HG02852 (cell line): ENCODE results near the gene C20orf144.
"Not testable (repeated sequence)": the region's sequence is repeated elsewhere in the genome, so short reads cannot be mapped to it uniquely, and the experiment has no call there.

Experiments used
- ATAC-seq: cut with Tn5 transposase; IDR thresholded peaks from one replicate; pipeline ENCODE4 v1.9.1; 2021; ENCODE audit warnings: mild to moderate bottlenecking, moderate library complexity; ENCODE audit not compliant: unreplicated experiment

The C20orf144 gene

DNA sequence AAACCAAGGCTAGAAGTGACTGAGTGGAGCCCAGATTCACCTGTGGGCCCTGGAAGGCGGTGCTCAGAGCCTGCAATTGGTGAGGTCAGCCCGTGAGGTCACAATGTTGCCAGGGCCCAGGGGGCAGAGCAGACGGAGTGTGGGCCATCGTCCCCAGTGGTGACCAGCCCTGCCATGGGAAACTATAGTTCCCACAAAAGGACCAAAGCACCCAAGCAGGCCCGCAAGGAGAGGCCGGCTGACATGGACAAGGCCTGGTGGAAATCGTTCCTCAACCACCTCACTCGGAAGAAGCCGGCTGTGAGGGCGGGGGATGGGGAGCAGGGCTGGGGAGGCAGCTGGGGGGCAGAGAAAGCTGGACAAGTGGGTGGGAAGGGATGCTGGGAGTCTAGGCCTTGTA is at the start of gene C20orf144:
C20orf144 (plus strand) TSS at position 156 of the 400 bp plus-strand sequence; CDS start at position 175, 19 bp downstream.
- ATAC-seq = no peak

DNA sequence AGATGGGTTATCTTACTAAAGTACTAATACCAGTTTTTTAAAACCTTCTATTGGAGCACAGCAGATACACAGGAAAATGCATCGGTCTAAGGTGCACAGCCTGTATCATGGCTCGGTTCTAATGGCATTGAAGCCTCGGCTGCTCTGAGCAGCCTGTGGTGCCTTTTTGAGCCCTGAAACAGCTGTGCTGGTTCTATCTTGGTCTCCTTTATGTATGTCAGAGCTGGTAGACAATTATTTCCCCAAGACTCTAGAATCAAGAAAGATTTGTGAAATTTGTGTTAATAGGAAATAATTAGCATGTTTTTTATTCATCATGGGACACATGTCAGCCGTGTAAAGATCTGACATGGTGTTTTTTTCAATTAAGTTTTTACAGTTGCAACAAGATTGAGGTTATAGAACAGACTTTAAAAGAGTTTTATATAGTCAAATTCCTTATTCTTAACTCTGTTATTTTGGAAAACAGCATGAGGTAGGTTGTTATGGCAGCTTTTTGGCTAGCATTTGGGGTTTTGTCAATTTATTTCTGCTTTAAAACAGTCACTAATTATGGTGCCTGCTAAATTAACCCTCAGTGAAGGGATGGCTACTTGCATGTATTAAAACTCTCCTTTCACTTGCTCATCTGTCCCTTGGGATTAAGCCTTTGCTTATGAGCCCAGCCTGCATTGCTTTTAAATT is 40.3 kb upstream of the C20orf144 start:
- ATAC-seq = no peak

DNA sequence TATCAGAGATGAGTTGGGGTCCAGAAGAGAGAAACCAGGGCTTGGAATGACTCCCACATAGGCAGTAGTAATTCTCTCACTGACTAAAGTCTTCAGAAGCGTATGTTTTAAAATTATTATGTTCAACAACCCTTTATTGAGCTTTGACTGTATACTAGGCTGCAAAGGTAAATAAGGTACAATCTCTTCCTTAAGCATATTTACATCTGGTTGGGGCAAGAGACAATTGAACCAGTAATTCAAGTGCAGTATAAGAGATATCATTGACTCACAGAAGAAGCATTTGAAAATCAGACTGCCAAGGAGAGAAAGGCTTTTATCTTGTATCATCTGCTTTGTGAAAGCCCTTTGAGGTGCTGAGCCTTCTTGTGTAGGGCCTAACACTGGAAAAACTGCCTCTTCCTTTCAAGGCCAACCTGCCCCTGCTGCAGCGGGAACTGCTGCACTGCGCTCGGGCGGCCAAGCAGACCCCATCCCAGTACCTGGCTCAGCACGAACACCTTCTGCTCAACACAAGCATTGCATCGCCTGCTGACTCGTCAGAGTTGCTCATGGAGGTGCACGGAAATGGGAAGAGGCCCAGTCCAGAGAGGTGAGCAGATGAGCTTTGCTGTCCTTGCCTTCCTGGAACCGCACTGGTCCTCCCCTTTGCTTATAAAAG is 39.3 kb upstream of the C20orf144 start:
- ATAC-seq = no peak

DNA sequence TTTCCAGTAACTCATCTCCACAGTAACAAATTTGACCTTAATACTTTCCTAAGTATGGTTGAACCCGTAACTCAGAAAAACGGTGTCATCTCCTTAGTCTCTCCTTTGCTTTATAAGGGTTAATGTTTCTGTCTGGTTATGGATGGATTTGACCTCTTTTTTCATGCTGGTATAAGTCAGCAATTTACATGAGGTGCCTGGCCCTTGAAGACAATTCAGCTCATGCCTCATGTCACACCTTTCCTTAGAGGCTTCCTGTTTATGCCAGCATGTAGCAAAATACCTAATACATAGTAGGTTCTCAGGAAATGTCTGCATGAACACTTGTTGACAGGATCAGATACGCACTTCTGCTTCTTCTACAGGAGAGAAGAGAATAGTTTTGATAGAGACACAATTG is 37.7 kb upstream of the C20orf144 start:
- ATAC-seq = no peak

DNA sequence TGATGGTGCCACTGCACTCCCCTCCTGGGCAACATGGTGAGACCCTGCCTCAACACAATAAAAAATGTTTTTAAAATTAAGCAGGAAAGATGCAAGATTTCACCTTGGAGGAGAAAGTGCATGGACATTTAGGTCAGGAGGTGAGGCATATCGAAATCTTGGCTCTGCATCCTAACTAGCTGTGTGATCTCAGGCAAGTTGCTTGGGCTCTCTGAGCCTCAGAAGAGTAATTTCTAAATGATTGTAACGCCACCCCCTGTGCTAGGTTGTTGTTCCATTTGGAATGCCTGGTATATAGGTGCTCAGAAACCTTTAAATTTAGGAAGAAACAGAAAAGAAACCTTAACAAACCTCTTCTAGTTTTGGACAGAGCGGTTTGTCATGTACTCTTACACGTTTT is 35.9 kb upstream of the C20orf144 start:
- ATAC-seq = no peak

DNA sequence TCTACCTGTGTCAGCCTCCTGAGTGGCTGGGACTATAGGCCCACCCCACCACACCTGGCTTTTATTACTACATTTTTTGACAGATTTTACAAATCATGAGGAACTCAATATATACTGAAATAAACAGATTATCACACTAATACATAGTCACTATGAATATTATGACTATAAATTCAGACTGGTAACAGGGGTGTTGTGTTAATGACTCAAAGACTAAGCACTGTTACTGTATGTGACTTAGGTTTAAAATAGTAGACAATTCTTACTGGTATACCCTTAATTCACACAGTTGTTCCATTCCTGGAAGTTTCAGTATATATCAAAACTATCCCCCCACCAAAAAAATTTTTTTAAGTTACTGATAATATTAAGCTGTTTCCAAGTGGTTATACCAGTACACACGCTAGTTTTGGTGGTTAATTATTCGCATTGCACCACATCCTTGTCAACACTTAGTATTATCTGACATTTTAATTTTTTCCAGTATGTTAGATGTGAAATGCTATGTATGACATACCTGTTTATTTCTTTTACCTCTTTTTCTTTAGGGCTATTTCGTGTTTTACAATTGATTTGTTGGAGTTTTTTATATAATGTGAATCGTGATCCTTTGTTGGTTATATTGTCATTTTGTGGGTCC is 34.4 kb upstream of the C20orf144 start:
- ATAC-seq = no peak

DNA sequence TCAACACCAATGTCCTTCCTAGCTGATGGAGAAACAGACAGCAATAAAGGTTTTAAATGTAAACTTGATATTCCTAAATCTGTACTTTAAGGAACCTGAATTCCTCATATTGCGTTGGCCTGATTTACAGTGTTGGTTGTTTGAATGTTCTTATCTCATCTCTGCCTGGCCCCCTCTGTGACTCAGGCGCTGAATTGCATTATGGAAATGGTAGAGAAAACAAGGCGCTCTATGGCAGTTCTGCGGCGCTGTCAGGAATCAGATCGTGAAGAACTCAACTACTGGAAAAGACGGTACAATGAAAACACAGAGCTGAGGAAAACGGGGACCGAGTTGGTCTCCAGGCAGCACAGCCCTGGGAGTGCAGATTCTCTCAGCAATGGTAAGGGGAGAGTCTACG is 32.6 kb upstream of the C20orf144 start:
- ATAC-seq = no peak

DNA sequence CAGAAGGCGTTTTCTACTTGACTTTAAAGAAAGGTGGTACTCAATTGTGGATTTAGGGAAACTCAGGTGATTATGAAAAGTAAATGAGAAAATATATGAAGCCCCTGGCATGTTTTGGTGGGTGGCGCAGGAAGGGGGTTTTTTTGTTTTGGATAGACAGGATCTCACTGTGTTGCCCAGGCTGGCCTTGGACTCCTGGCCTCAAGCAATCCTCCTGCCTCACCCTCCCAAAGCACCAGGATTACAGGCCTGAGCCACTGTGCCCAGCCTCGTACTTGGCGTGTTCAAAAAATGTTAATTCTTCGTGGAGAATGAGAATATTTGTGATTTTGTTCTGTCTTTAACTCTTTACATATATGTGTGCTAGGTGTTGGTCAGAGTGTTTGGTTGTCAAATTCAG is 32.1 kb upstream of the C20orf144 start:
- no peak for ATAC-seq

DNA sequence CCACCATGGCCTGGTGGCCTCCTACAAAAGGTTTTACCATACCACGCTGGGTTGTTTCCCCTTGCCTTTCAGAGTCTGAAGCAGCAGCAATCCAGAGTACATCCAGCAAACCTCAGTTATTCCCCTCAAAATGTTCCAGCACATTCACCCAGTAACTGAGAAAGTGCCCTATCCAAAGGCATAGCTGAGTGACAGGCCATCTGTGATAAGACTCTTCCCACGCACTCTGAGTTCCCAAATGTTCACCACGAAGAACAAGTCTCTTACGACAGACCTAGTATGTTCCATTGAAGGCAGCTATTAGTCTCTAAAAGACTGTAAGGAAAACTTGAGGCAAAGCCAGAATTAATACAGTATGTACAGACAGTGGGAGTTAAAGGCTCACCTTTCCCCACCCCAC is 31.6 kb upstream of the C20orf144 start:
- no peak for ATAC-seq

DNA sequence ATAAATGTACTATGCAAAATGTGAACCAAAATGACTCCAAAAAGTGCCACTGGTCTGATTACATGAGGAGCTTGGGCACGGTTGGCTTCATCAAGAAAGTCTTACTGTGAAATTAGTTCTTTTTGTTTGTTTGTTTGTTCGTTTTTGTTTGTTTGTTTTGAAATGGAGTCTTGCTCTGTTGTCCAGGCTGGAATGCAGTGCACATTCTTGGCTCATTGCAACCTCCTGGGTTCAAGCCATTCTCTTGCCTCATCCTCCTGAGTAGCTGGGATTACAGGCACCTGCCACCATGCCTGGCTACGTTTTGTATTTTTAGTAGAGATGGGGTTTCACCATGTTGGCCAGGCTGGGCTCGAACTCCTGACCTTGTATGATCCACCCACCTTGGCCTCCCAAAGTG is 30.2 kb upstream of the C20orf144 start:
- not testable (repeated sequence) for ATAC-seq

DNA sequence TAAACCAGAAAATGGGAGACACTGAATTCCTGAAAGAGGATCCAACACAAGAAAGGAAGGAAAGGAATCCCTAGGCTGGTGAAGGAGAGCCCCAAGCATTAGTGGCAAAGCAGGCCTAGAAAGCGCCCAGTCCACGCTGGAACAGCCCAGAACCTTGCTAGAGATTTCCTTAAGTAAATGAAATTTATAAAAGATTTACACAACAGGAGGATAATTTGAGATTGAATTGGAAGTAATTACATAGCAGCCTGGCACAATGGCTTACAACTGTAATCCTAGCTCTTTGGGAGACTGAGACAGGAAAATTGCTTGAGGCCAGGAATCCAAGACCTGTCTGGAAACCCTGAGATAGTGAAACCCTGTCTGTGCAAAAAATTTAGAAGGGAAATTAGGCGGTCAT is 26.8 kb upstream of the C20orf144 start:
- no peak for ATAC-seq

DNA sequence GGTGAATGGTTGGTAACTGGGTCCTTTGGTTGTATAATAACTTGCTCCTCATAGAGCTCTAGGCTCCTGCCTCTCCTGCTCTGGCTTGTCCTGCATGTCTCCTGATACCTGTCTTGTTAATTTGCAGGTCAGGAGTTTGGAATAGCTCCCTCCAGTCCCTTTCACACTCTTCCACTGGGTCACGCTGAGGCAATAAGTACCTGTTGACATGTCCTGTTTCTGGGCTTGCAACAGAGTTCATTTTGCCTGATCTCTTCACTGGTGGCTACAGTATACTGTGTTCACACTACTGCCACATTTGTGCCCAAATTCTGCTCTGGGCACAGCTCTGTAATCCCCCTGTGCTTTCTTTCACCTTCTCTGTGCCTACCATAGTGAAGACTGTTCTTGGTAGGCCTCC is 25.4 kb upstream of the C20orf144 start:
- no peak for ATAC-seq

DNA sequence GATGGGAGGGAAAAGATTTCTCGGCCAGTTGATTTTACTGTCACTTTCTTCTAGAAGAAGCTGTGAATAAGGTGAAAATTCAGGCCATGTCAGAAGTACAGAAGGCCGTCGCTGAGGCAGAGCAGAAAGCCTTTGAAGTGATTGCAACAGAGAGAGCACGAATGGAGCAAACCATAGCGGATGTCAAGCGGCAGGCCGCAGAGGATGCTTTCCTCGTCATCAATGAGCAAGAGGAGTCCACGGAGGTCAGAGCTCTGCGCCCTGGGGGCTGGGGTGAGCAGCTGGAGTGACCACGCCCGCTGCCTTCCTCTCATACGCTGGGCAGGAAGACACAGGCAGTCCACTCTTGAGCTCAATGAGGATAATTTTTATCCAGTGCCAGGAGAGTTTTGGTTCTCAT is 21.8 kb upstream of the C20orf144 start:
- no peak for ATAC-seq

DNA sequence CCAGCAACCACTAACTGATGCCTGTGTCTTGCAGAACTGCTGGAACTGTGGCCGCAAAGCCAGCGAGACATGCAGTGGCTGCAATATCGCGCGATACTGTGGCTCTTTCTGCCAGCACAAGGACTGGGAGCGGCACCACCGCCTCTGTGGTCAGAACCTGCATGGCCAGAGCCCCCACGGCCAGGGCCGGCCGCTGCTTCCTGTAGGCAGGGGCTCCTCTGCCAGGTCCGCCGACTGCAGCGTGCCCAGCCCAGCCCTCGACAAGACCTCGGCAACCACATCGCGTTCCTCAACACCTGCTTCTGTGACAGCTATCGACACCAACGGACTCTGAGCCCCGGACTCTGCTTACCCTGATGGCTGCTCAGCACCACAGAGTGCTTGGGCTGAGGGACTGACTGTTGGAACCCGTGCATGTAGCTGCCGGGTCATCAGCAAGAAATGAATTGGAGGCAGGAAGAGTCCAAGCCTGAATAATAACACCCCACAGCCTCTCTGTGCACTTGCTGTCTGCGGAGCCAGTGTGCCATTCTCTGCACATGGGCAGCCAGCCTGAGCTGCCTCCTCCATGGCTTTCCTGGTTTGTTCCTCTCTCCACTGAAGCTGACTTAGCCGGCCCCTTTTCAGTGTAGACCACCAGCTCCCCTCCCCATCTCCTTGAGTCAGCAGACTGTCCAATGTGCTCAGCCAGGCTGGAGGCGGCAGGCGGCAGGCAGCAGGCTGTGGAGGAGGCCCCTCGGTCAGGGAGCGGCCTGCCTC is 17.6 kb upstream of the C20orf144 start:
- no peak for ATAC-seq

DNA sequence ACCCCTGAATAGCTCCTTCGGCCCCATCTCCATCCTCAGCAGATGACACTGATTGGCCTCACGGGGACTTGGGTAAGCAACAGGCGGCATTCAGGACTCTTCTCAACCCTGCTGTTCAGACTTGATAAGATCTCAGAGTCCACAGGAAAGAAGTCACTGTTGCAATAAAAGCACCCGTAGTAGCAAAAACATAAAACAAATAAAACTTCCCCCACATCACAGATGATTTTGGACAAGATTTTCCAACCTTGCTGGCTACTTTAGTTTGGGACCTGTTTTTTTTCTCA is 17.1 kb upstream of the C20orf144 start:
- no peak for ATAC-seq

DNA sequence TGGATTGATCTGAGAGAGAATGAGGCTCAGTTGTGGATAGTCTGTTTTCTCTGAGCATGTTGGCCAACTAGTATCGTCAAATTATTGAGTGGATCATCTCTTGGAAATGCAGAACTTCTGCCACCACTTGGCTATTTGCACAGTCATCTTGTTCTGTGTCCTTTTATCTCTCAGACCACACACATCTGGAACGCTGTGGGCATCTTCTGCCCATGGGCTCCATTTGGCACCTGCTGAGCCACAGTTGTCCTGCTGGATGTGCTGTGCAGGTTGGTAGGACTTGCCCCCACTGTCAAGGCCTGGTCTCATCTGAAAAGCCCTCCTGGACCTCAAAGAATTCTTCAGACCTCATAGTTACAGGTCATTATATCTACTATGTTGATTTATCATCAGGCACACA is 16.7 kb upstream of the C20orf144 start:
- ATAC-seq = no peak

DNA sequence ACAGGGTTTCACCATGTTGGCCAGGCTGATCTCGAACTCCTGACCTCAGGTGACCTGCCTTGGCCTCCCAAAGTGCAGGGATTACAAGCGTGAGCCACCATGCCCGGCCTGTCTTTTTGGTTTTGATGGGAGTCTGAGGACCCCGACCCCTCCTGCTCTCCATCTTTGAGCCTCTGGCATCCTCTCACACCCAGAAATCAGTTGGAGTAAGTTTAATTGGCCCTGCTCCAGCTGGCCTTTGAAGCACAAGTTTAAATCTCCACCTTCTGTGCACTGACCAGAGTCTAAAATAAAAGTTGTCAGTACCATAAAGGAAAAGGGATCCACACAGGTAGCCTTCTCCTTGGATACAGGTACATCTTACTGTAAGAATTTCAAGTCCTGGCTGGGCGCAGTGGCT is 15.9 kb upstream of the C20orf144 start:
- ATAC-seq = no peak

DNA sequence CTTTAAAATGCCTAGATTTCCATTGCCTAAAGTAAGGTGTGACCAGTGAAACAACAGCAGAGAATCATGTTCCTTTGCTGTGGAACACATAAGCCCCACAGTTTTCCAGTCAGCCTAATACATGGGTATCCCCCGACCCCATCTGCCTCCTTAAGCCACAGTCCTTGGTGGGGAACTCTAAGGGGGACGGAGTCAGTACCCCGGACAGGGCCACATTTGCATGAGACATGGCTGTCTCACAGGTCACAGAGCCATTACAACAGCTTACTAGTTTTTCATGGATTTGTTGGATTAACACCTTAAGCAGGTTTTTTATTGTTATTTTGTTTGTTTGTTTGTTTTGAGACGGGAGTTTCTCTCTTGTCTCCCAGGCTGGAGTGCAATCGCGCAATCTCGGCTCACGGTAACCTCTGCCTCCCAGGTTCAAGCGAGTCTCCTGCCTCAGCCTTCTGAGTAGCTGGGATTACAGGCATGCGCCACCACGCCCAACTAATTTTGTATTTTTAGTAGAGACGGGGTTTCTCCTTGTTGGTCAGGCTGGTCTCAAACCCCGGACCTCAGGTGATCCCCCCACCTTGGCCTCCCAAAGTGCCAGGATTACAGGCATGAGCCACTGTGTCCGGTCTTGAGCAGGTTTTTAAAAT is 15.0 kb upstream of the C20orf144 start:
- not testable (repeated sequence) for ATAC-seq

DNA sequence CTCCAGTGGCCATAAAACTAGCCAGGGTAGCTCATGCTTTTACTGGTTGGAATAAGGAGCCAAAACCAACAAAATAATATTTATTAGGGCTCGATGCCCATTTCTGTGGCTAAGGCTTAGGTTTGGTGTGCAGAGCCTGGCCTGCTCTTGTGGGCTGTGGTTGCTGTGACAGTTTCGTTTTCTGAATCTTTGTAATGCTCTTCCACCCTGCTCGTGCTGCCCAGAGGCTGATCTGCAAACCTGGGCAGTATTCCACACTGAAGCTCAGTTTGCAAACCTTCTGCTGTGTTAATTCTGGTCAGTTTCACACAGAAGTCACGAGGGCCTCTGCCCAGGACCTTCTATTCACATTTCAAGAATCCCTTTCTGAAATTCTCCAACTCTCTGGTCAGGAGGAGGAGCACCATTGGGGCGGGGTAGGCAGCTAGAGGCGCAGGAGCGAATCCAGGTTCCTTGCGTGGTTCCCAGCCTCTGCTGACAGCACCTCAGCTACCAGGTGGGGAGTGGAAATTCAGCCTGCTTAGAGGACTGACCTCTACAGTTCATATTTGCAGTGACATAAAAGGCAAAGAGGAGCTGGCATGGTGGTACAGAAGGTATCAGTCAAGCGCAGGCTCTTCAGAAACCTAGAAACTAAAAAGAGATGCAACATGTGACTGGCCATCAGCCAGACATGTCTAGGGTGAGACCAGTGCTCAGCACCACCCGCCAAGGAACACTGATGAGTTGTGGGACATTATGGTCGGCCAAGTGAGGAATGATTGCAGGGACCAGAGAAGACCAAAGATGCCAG is 14.3 kb upstream of the C20orf144 start:
- no peak for ATAC-seq

DNA sequence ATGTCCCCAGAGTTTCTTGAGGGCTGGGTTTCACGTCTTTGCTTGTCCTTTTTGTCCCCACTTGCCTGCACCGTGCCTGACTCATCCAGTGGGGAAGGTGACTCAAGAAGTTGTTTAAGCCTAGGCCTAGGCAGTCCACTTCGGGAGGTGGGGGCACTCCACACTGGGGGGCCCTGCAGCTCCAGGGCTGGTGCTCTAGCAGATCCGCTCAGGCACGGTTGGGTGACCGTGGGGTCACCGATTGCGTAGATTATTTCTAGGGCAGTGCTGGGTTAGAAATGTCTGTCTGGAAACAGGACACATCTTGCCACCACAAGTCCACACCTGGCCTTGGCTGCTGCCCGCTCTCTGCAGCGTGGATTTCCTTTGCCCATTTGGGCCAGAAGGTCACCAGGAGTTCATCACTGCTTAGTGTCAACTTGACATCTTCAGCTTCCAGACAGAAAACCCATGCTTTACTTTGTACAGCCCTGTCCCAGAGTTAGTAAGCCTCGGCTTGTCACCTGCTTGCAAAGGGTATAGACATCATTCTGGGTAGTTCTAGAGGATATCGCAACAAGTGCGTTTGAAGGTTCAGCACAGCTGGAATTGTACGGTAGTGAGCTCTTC is 13.6 kb upstream of the C20orf144 start:
- ATAC-seq = no peak
